ENCODE results near the gene MB. TPM values are rescaled to one million over a fixed set of nuclear protein-coding genes. Genes with fewer than 3 reads are reported as not detected.

The MB gene
- total RNA-seq, 1 donor from 2014 or later: 3.4 TPM

Other genes with a start within 250 kb of the MB start
- 6.8 TPM for gene HMOX1, start 236.2 kb downstream of the MB start, total RNA-seq
- gene MCM5, start 217.2 kb downstream of the MB start, total RNA-seq: 27.9 TPM
- gene RASD2, start 76.5 kb downstream of the MB start, total RNA-seq: 8.7 TPM
- 37.2 TPM for gene APOL6, start 31.1 kb upstream of the MB start, total RNA-seq
- not detected for gene APOL5, start 100.5 kb upstream of the MB start, total RNA-seq

All from ureter (tissue), 1 donor.